HepG2 (cell line): ENCODE results near the gene SLC13A3. TPM values are rescaled to one million over a fixed set of nuclear protein-coding genes. Genes with fewer than 3 reads are reported as not detected.

Experiments
- E2F5 ChIP-seq: sonication (generic); formaldehyde crosslinking; conservative IDR thresholded peaks from 2 replicates; pipeline ENCODE4 v1.4.0; 2020; ENCODE audit warnings: missing genetic modification reagents
- ELF1 ChIP-seq: sonication (generic); formaldehyde crosslinking; IDR thresholded peaks from 2 replicates; pipeline ENCODE4 v1.4.0; 2020; ENCODE audit warnings: missing genetic modification reagents
- FOSL2 ChIP-seq: sonication (generic); formaldehyde crosslinking; IDR thresholded peaks from 2 replicates; pipeline ENCODE4 v1.4.0; 2020; ENCODE audit warnings: missing genetic modification reagents
- GATAD2A ChIP-seq: IDR thresholded peaks from 2 replicates; pipeline ENCODE4 v1.6.1; 2016
- KAT8 ChIP-seq: IDR thresholded peaks from 2 replicates; pipeline ENCODE4 v1.6.1; 2016; ENCODE audit warnings: missing genetic modification reagents, missing compliant biosample characterization
- MAF1 ChIP-seq: sonication (generic); formaldehyde crosslinking; IDR thresholded peaks from 2 replicates; pipeline ENCODE4 v1.5.0; 2020; ENCODE audit warnings: missing genetic modification reagents, borderline replicate concordance
- MIER3 ChIP-seq: IDR thresholded peaks from 2 replicates; pipeline ENCODE4 v1.6.1; 2016; ENCODE audit warnings: missing compliant biosample characterization, borderline replicate concordance
- MTF2 ChIP-seq: sonication (generic); formaldehyde crosslinking; IDR thresholded peaks from 2 replicates; pipeline ENCODE4 v1.5.0; 2020; ENCODE audit warnings: missing genetic modification reagents, borderline replicate concordance
- PPARG ChIP-seq: conservative IDR thresholded peaks from 2 replicates; pipeline ENCODE4 v1.6.1; 2016; ENCODE audit warnings: missing biosample characterization, missing genetic modification reagents
- PRMT3 ChIP-seq: sonication (generic); formaldehyde crosslinking; IDR thresholded peaks from 2 replicates; pipeline ENCODE4 v1.8.1; 2022; ENCODE audit warnings: low read depth, mild to moderate bottlenecking, moderate library complexity, missing genetic modification reagents, borderline replicate concordance
- SAP130 ChIP-seq: IDR thresholded peaks from 2 replicates; pipeline ENCODE4 v1.6.1; 2016; ENCODE audit warnings: low read depth
- SETDB1 ChIP-seq: sonication (generic); formaldehyde crosslinking; IDR thresholded peaks from 2 replicates; pipeline ENCODE4 v1.5.1; 2020; ENCODE audit warnings: missing genetic modification reagents, mild to moderate bottlenecking, borderline replicate concordance
- SKI ChIP-seq: fragments of 450-650 bp; IDR thresholded peaks from one replicate; pipeline ENCODE4 v1.6.1; 2018; ENCODE audit warnings: mild to moderate bottlenecking; ENCODE audit not compliant: partially characterized antibody
- SP1 ChIP-seq, 2 experiments: fragments of 450-650 bp in 1 of 2; sonication (generic) in 1 of 2; formaldehyde crosslinking in 1 of 2; IDR thresholded peaks; 2 replicates each; pipeline versions ENCODE4 v1.4.0 to v1.6.1; 2016 to 2020; ENCODE audit warnings: missing genetic modification reagents in 1 of 2
- ZFP62 ChIP-seq: sonication (generic); formaldehyde crosslinking; IDR thresholded peaks from 2 replicates; pipeline ENCODE4 v1.4.0; 2020; ENCODE audit warnings: missing genetic modification reagents
- ZKSCAN5 ChIP-seq: sonication (generic); formaldehyde crosslinking; IDR thresholded peaks from 2 replicates; pipeline ENCODE4 v1.5.1; 2020; ENCODE audit warnings: mild to moderate bottlenecking, missing genetic modification reagents
- ZNF362 ChIP-seq: sonication (generic); formaldehyde crosslinking; IDR thresholded peaks from 2 replicates; pipeline ENCODE4 v1.4.0; 2020; ENCODE audit warnings: missing genetic modification reagents, mild to moderate bottlenecking, borderline replicate concordance
- ZNF564 ChIP-seq: sonication (generic); formaldehyde crosslinking; IDR thresholded peaks from 2 replicates; pipeline ENCODE4 v1.8.1; 2023; ENCODE audit warnings: mild to moderate bottlenecking, missing genetic modification reagents
- ZSCAN25 ChIP-seq: sonication (generic); formaldehyde crosslinking; IDR thresholded peaks from 2 replicates; pipeline ENCODE4 v1.8.0; 2022; ENCODE audit warnings: mild to moderate bottlenecking, missing genetic modification reagents
- polyA plus RNA-seq, 8 experiments: library from polyadenylated mRNA; depleted of rRNA in 3 of 8; stranded (reverse) in 7 of 8; unstranded in 1 of 8; fragments of >200 nt; fragmentation: Illumina TruSeq in 4 of 8; extraction: Trizol in 4 of 8; gene quantifications; 2 replicates each; pipeline versions ENCODE4 v1.2.1 to v1.2.3, GENCODE V29; 2011 to 2016; ENCODE audit warnings: low read depth in 4 of 8, missing spikeins in 1 of 8, mixed read lengths in 1 of 8; ENCODE audit not compliant: insufficient read depth in 1 of 8
- total RNA-seq, 5 experiments: library from RNA; depleted of rRNA; stranded (reverse); fragments of >200 nt; fragmentation: Illumina TruSeq; extraction: Trizol; gene quantifications; 2 replicates each; pipeline ENCODE4 v1.2.3, GENCODE V29; 2016; ENCODE audit warnings: low read depth in 1 of 5
- TF ChIP-seq, protein P1 (sequence below): sonication (generic); formaldehyde crosslinking; IDR thresholded peaks from 2 replicates; pipeline ENCODE4 v1.5.1; 2020; ENCODE audit warnings: mild to moderate bottlenecking, missing genetic modification reagents, moderate library complexity
- TF ChIP-seq, protein P2 (sequence below): IDR thresholded peaks from 2 replicates; pipeline ENCODE4 v1.6.1; 2016
- TF ChIP-seq, protein P3 (sequence below): sonication (generic); formaldehyde crosslinking; IDR thresholded peaks from 2 replicates; pipeline ENCODE4 v1.5.0; 2020; ENCODE audit warnings: mild to moderate bottlenecking, missing genetic modification reagents

The SLC13A3 gene
- total and polyA plus RNA-seq, 2 of the 13 experiments (the other 11 are each of a cell fraction or from before 2014, with no cell fraction given): 66.5 to 76.0 TPM

- TF ChIP-seq MIER3 (CRISPR knock-in tag): 0 out of 2 replicates have a peak, but pooled peaks have one; percentile 50
- TF ChIP-seq E2F5 (CRISPR knock-in tag): no peak
- no peak for TF ChIP-seq SKI
- TF ChIP-seq MAF1 (CRISPR knock-in tag): no peak
- TF ChIP-seq ZNF564 (CRISPR knock-in tag): no peak
- TF ChIP-seq ZFP62 (CRISPR knock-in tag): no peak
- no peak for TF ChIP-seq SETDB1 (CRISPR knock-in tag)
- TF ChIP-seq PRMT3 (CRISPR knock-in tag): no peak
- TF ChIP-seq ELF1 (CRISPR knock-in tag): 0 out of 2 replicates have a peak, but pooled peaks have one; percentile 28
- TF ChIP-seq, protein P1, sequence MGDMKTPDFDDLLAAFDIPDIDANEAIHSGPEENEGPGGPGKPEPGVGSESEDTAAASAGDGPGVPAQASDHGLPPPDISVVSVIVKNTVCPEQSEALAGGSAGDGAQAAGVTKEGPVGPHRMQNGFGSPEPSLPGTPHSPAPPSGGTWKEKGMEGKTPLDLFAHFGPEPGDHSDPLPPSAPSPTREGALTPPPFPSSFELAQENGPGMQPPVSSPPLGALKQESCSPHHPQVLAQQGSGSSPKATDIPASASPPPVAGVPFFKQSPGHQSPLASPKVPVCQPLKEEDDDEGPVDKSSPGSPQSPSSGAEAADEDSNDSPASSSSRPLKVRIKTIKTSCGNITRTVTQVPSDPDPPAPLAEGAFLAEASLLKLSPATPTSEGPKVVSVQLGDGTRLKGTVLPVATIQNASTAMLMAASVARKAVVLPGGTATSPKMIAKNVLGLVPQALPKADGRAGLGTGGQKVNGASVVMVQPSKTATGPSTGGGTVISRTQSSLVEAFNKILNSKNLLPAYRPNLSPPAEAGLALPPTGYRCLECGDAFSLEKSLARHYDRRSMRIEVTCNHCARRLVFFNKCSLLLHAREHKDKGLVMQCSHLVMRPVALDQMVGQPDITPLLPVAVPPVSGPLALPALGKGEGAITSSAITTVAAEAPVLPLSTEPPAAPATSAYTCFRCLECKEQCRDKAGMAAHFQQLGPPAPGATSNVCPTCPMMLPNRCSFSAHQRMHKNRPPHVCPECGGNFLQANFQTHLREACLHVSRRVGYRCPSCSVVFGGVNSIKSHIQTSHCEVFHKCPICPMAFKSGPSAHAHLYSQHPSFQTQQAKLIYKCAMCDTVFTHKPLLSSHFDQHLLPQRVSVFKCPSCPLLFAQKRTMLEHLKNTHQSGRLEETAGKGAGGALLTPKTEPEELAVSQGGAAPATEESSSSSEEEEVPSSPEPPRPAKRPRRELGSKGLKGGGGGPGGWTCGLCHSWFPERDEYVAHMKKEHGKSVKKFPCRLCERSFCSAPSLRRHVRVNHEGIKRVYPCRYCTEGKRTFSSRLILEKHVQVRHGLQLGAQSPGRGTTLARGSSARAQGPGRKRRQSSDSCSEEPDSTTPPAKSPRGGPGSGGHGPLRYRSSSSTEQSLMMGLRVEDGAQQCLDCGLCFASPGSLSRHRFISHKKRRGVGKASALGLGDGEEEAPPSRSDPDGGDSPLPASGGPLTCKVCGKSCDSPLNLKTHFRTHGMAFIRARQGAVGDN (CRISPR knock-in tag): peak; percentile 65
- peak; percentile 72 for TF ChIP-seq SAP130 (CRISPR knock-in tag)
- no peak for TF ChIP-seq MTF2 (CRISPR knock-in tag)
- no peak for TF ChIP-seq ZKSCAN5
- TF ChIP-seq PPARG (CRISPR knock-in tag): no peak
- no peak for TF ChIP-seq ZNF362
- TF ChIP-seq SP1 (IDR thresholded peaks at IDR 0.05): no peak
- 0 out of 2 replicates have a peak, but pooled peaks have one; percentile 9 for TF ChIP-seq SP1 (CRISPR knock-in tag; IDR thresholded peaks at IDR 0.05)
- TF ChIP-seq GATAD2A: peak; percentile 35; the same call in 1 of the 2 replicates
- TF ChIP-seq FOSL2 (CRISPR knock-in tag): peak; percentile 75
- TF ChIP-seq ZSCAN25 (CRISPR knock-in tag): no peak
- TF ChIP-seq, protein P2, sequence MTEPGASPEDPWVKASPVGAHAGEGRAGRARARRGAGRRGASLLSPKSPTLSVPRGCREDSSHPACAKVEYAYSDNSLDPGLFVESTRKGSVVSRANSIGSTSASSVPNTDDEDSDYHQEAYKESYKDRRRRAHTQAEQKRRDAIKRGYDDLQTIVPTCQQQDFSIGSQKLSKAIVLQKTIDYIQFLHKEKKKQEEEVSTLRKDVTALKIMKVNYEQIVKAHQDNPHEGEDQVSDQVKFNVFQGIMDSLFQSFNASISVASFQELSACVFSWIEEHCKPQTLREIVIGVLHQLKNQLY (CRISPR knock-in tag): no peak
- TF ChIP-seq KAT8 (CRISPR knock-in tag): 0 out of 2 replicates have a peak, but pooled peaks have one; percentile 34
- TF ChIP-seq, protein P3, sequence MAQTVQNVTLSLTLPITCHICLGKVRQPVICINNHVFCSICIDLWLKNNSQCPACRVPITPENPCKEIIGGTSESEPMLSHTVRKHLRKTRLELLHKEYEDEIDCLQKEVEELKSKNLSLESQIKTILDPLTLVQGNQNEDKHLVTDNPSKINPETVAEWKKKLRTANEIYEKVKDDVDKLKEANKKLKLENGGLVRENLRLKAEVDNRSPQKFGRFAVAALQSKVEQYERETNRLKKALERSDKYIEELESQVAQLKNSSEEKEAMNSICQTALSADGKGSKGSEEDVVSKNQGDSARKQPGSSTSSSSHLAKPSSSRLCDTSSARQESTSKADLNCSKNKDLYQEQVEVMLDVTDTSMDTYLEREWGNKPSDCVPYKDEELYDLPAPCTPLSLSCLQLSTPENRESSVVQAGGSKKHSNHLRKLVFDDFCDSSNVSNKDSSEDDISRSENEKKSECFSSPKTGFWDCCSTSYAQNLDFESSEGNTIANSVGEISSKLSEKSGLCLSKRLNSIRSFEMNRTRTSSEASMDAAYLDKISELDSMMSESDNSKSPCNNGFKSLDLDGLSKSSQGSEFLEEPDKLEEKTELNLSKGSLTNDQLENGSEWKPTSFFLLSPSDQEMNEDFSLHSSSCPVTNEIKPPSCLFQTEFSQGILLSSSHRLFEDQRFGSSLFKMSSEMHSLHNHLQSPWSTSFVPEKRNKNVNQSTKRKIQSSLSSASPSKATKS: no peak
Observed at GRCh38 chr20:46558511-46558959, 92.7 kb downstream of the SLC13A3 start (continued).
